Stomach (tissue), 4 donors: ENCODE measurements around the gene HSPA4L.

Experiments used
- CTCF ChIP-seq, 7 experiments: fragments of 450-650 bp in 4 of 7; fragments of 200-600 bp in 3 of 7; sonication (generic) in 3 of 7; IDR thresholded peaks; one replicate each; pipeline ENCODE4 v1.5.1; 2016 to 2019; ENCODE audit warnings: antibody characterized with exemption in 7 of 7, control low read depth in 2 of 7, mild to moderate bottlenecking in 1 of 7
- EP300 ChIP-seq: sonication (generic); formaldehyde crosslinking; IDR thresholded peaks from one replicate; pipeline ENCODE4 v1.6.1; 2017; ENCODE audit warnings: antibody characterized with exemption
- POLR2A ChIP-seq, 4 donors: fragments of 450-650 bp; IDR thresholded peaks; one replicate each; pipeline ENCODE4 v1.6.1; 2016; ENCODE audit warnings: antibody characterized with exemption in 4 of 4, control low read depth in 2 of 4, mild to moderate bottlenecking in 1 of 4, moderate library complexity in 1 of 4
- POLR2AphosphoS5 ChIP-seq, 3 donors: sonication (generic); formaldehyde crosslinking; IDR thresholded peaks; one replicate each; pipeline ENCODE4 v1.6.1; 2016; ENCODE audit warnings: antibody characterized with exemption in 3 of 3

- TF ChIP-seq POLR2AphosphoS5 (IDR thresholded peaks at IDR 0.05) (no peak), CTCF (IDR thresholded peaks at IDR 0.05) (no peak), EP300 (no peak), POLR2A (IDR thresholded peaks at IDR 0.05) (no peak)
These were observed 33.2 kb upstream of the HSPA4L start for GRCh38 chr4:127748957-127749356.
